ENCODE data around the gene TWNK. TPM values are rescaled to one million over a fixed set of nuclear protein-coding genes. Genes with fewer than 3 reads are reported as not detected.

The TWNK gene
- total and polyA plus RNA-seq, 9 of the 15 experiments (the other 6 are each of a cell fraction or from before 2014, with no cell fraction given) = 11.6 to 34.7 (median 17.4) TPM

DNA sequence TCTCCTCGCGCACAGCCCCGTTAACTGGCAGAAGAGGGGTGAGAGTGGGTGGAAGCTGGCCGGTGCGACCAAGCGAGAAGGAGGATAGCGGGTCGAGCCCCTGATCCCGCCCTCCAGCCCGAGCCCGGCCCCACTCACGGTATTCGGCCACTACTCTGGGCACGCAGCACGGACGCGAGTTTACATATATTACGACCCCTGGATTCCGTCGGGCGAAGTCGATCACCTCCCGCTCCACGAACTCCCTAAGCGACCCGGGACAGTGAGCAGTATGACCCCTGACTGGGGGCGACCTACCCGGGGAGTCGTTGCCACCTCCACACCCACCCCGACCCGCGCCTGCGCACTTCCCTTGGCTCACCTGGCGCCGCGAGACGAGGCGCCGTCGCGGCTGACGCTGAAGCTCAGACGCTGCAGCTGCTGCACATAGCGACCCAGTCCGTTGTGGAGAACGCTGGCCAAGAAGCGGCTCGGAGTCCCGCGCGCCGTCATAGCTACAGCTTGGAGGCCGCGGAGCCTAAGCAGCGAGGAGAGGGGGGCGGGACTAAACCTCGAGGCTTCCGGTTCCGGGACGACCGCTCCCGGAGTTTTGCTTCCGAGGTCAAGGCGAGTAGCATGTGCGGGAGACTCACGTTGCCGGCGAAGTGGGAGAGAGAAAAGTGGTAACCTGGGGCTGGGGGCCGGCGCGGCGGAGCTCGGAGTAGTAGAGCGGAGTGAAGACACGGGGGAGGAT is at the start of gene TWNK, which contains the start of gene MRPL43 (continued):
- TF ChIP-seq ATF1 (CRISPR knock-in tag; IDR thresholded peaks at IDR 0.05) (no peak), ATF1 (tag; IDR thresholded peaks at IDR 0.05) (peak; percentile 30; the same call in 1 of the 2 replicates), NCOA2 (IDR thresholded peaks at IDR 0.05; ENCODE audit: partially characterized antibody in 2 of 2) (no peak), E2F3 (CRISPR knock-in tag; IDR thresholded peaks at IDR 0.05) (no peak), SRSF9 (IDR thresholded peaks at IDR 0.05; ENCODE audit: borderline replicate concordance, low read depth, low read length) (no peak), FOXK2 (conservative IDR thresholded peaks at IDR 0.05 in 1 of 2, IDR thresholded peaks at IDR 0.05 in 1 of 2; ENCODE audit: low read depth in 2 of 2) (peak; percentile 91), FOXA1 (IDR thresholded peaks at IDR 0.05; ENCODE audit: borderline replicate concordance) (no peak), POLR2B (IDR thresholded peaks at IDR 0.05; ENCODE audit: low read depth, partially characterized antibody) (peak; percentile 57), SMARCE1 (IDR thresholded peaks at IDR 0.05) (no peak), FOXK1 (CRISPR knock-in tag; IDR thresholded peaks at IDR 0.05; ENCODE audit: borderline replicate concordance) (no peak), ZNF561 (CRISPR knock-in tag; conservative IDR thresholded peaks at IDR 0.05) (no peak)
- TF ChIP-seq, protein P1, sequence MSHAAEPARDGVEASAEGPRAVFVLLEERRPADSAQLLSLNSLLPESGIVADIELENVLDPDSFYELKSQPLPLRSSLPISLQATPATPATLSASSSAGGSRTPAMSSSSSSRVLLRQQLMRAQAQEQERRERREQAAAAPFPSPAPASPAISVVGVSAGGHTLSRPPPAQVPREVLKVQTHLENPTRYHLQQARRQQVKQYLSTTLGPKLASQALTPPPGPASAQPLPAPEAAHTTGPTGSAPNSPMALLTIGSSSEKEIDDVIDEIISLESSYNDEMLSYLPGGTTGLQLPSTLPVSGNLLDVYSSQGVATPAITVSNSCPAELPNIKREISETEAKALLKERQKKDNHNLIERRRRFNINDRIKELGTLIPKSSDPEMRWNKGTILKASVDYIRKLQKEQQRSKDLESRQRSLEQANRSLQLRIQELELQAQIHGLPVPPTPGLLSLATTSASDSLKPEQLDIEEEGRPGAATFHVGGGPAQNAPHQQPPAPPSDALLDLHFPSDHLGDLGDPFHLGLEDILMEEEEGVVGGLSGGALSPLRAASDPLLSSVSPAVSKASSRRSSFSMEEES (CRISPR knock-in tag; IDR thresholded peaks at IDR 0.05) = no peak
- TF ChIP-seq, protein P2, sequence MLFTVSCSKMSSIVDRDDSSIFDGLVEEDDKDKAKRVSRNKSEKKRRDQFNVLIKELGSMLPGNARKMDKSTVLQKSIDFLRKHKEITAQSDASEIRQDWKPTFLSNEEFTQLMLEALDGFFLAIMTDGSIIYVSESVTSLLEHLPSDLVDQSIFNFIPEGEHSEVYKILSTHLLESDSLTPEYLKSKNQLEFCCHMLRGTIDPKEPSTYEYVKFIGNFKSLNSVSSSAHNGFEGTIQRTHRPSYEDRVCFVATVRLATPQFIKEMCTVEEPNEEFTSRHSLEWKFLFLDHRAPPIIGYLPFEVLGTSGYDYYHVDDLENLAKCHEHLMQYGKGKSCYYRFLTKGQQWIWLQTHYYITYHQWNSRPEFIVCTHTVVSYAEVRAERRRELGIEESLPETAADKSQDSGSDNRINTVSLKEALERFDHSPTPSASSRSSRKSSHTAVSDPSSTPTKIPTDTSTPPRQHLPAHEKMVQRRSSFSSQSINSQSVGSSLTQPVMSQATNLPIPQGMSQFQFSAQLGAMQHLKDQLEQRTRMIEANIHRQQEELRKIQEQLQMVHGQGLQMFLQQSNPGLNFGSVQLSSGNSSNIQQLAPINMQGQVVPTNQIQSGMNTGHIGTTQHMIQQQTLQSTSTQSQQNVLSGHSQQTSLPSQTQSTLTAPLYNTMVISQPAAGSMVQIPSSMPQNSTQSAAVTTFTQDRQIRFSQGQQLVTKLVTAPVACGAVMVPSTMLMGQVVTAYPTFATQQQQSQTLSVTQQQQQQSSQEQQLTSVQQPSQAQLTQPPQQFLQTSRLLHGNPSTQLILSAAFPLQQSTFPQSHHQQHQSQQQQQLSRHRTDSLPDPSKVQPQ (CRISPR knock-in tag; IDR thresholded peaks at IDR 0.05; ENCODE audit: borderline replicate concordance) = no peak
- TF ChIP-seq, protein P3, sequence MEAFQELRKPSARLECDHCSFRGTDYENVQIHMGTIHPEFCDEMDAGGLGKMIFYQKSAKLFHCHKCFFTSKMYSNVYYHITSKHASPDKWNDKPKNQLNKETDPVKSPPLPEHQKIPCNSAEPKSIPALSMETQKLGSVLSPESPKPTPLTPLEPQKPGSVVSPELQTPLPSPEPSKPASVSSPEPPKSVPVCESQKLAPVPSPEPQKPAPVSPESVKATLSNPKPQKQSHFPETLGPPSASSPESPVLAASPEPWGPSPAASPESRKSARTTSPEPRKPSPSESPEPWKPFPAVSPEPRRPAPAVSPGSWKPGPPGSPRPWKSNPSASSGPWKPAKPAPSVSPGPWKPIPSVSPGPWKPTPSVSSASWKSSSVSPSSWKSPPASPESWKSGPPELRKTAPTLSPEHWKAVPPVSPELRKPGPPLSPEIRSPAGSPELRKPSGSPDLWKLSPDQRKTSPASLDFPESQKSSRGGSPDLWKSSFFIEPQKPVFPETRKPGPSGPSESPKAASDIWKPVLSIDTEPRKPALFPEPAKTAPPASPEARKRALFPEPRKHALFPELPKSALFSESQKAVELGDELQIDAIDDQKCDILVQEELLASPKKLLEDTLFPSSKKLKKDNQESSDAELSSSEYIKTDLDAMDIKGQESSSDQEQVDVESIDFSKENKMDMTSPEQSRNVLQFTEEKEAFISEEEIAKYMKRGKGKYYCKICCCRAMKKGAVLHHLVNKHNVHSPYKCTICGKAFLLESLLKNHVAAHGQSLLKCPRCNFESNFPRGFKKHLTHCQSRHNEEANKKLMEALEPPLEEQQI (IDR thresholded peaks at IDR 0.05) = no peak
- TF ChIP-seq, protein P4, sequence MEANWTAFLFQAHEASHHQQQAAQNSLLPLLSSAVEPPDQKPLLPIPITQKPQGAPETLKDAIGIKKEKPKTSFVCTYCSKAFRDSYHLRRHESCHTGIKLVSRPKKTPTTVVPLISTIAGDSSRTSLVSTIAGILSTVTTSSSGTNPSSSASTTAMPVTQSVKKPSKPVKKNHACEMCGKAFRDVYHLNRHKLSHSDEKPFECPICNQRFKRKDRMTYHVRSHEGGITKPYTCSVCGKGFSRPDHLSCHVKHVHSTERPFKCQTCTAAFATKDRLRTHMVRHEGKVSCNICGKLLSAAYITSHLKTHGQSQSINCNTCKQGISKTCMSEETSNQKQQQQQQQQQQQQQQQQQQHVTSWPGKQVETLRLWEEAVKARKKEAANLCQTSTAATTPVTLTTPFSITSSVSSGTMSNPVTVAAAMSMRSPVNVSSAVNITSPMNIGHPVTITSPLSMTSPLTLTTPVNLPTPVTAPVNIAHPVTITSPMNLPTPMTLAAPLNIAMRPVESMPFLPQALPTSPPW (CRISPR knock-in tag; IDR thresholded peaks at IDR 0.05) = peak; percentile 39; the same call in 1 of the 2 replicates
- TF ChIP-seq, protein P5, sequence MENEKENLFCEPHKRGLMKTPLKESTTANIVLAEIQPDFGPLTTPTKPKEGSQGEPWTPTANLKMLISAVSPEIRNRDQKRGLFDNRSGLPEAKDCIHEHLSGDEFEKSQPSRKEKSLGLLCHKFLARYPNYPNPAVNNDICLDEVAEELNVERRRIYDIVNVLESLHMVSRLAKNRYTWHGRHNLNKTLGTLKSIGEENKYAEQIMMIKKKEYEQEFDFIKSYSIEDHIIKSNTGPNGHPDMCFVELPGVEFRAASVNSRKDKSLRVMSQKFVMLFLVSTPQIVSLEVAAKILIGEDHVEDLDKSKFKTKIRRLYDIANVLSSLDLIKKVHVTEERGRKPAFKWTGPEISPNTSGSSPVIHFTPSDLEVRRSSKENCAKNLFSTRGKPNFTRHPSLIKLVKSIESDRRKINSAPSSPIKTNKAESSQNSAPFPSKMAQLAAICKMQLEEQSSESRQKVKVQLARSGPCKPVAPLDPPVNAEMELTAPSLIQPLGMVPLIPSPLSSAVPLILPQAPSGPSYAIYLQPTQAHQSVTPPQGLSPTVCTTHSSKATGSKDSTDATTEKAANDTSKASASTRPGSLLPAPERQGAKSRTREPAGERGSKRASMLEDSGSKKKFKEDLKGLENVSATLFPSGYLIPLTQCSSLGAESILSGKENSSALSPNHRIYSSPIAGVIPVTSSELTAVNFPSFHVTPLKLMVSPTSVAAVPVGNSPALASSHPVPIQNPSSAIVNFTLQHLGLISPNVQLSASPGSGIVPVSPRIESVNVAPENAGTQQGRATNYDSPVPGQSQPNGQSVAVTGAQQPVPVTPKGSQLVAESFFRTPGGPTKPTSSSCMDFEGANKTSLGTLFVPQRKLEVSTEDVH (IDR thresholded peaks at IDR 0.05; ENCODE audit: low read depth, partially characterized antibody) = peak; percentile 85

All from K562 (cell line).